Endothelial cell of hepatic sinusoid (primary cell): Measurements from ENCODE around the gene CEP72.
"Not testable (repeated sequence)": the region's sequence is repeated elsewhere in the genome, so short reads cannot be mapped to it uniquely, and the experiment has no call there.

Experiments
- in situ Hi-C: cut with HindIII; loops from 2 replicates; pipeline ENCODE4 v1.10.0; 2017; ENCODE audit warnings: low sequenced_read_pairs

The CEP72 gene

DNA sequence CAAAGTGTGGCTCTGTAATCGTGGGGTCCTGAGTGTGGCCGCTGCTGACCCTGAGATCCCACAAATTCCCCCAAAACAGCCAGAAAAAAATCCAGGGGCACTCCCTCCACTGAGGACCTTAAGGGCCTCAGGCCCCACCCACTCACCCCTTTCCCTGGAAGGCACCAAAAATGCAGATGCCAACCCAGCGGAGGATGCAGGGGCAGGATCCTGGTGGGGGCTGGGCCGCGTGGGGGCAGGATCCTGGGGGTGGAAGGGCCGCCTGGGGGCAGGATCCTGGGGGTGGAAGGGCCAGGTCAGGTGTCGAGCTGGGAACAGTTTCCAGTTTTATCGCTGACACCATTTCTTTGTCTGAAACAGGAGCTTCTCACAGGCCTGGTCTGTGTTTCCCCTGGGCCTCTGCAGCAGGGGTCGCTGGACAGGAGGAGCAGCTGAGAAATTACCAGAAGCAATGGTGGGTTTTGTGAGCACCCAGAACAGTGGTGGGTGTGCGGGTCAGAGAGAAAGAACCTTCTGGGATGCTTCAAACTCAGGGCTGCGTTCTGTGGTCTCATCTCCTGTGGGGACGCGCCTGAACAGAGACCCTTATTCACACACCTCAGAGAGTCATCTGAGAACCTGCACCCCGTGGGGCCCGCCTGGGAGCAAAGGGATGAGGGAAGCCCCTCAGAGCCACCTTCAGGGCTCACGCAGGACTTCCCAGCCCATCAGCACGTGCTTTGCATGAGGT, 67.2 kb downstream of the CEP72 start:
- in situ Hi-C loops = not testable (repeated sequence)

DNA sequence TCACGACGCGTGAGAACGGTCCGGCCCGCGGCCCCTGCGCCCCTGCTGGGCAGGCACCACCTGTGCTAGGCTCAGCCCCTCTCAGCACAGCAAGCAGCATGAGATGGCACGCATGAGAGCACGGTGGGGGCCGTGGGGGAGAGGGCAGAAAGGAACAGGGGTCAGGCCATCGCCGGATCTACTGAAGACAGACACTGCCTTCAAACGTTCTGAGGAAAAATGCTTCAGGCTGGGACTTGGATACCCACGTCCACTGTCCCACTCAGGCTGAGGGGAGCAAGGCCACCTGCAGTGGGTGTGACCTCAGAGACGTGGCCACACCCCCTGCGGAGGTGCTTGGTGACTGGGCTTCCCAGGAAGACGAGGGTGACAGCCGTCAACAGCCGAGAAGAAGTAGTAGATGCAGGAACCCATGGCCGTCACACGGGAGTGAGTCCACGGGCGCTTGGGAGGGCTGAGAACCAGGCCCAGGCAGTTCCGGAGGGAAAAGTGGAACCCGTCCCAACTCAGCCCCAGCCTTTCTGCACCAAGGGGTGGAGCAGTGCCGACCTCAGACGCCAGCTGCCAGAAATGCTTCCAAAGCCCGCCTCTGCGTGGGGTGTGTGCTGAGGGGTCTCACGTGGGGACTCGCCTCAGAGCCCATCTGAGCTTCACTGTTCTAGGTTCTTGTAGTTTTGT, 68.1 kb downstream of the CEP72 start:
- in situ Hi-C loops = not testable (repeated sequence)

DNA sequence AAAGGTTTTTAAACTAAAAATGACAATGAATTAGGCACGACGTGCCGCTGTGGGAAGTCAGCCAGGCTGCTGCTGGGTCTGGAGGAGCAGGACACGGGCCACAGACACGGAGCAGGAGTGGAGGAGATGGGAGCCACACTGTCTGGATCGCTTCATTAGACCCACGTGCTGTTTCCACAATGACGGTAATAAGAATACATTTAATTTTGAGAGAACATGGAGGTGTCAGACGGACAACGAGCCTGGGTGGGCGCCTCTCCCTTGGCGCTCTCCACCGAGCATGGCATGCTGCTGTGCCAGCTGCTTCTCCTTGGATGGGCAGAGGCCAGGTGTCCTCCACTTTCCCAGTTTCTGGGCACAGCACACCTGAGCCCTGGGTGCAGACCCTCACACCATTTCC, 68.7 kb downstream of the CEP72 start:
- in situ Hi-C loops = not testable (repeated sequence)

DNA sequence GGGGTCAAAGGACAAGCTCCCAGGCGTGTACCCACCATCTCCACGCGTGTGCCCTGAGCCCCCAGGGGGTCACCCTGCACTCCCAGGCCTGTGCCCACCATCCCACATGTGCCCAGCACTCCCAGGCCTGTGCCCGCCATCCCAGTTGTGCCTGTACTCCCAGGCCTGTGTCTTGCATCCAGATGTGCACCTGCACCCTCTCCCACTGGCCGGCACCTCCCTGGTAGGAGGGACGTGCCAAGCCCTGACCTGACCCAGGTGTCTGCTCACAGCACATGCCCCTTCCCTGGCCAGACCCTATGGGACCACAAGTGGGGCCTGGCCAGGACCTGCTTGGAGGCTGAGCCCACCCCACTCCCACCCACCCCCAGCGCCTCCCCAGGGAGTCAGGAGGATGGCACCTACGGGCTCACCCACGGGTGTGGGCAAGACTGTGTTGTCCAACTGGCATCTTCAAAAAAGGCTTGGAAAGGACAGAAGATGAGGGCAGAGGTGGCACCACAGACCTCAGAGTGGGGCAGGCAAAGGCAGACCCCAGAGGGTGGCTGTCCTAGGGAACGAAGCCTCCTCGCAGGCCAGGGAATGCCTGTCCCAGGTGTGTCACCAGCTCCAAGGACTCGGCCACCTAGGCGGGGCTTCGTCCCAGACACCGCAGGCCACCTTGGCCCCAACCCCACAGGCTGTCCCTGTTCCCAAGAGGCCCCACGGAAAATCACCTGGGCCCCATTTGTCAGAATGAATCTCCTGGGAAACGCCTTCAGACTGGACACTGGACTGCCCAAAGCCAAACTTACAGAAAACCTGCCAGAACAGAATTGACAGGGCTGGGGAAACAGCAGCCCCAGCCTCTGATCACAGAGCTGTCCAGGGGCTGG, 69.4 kb downstream of the CEP72 start:
- in situ Hi-C loops = not testable (repeated sequence)

DNA sequence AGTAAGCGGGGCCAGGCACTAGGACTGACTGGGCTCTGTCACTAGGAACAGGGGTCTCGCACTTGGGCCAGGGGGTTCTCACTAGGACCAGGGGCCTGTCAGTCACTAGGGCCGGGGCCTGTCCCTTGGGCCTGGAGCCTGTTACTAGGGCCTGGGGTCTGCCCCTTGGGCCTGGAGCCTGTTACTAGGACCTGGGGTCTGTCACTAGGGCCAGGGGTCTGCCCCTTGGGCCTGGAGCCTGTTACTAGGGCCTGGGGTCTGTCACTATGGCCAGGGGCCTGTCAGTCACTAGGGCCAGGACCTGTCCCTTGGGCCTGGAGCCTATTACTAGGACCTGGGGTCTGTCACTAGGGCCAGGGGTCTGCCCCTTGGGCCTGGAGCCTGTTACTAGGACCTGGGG, 70.1 kb downstream of the CEP72 start:
- in situ Hi-C loops = not testable (repeated sequence)

DNA sequence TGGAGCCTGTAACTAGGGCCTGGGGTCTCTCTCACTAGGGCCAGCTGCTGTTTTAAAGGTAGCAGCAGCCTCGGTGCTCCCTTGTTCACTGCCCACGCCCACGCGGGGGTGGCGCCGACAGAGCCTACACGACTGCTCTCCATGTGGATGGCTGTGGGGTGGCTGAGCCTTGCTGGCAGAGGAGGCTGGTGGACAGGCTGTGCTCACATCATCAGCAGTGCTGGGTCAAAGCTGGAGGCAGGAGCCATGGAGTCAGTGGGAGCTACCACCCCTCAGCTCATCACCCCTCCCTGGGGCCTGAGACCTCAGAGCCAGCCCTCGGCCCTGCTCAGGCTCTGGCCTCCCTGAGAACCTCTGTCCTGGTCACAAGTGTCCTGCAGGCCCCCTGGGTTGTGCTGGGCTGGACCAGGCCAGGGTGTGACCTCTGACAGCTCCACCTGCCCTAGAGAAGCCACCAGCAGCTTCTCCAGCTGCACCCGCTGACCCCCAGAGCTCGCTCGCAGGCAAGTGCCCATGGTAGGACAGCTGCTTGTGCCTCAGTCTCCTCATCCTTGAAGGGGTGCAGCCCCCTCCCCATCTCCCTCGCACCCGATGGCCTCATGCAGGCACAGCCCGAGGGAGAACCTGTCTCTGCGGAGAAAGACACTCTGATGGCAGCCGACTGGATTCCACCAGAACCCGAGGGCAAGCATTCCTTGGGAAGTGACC, 70.7 kb downstream of the CEP72 start:
- in situ Hi-C loops = not testable (repeated sequence)

DNA sequence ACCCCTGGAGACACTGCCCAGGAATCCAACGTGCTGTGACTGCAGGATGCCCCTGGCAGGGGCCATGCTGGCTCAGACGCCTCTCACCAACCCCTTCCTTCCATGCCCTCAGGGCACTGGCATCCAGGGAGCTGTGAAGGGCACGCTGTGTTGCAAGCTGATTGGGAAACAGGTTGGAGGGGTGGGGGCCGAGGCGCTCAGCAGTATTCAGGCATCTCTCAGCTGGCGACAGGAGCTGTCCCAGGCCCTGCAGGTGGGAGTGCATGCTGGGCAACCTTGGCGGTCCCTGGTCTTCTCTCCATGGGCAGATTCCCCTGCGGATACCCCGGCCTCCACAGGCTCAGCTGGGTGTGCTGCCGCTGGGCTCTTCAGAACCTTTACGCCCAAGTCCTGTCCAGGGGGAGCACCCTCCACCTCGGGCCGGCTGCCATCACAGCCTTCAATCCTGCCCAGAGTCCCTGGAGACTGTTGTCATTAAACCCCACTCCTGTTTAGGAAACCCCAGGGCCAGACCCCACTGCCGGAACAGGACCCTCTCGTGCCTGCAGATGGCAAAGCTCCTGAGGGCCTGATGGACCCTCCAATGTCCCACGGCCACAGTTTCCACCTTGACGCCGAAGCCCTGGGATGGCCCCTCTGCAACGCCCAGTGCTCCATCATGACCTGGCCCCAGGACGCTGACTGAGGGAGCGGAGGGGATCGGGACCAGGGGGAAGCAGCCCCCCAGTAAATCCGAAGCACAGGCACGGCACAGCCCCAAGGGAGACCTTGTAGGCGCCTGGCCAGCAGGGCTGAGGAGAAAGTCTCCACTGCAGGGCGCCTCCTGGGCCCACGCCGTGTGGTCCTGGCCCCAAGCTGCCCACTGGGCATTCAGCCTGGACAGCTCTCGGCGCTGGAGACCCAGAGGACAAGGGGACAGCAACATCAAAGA, 71.7 kb downstream of the CEP72 start:
- in situ Hi-C loops = no loop called here

DNA sequence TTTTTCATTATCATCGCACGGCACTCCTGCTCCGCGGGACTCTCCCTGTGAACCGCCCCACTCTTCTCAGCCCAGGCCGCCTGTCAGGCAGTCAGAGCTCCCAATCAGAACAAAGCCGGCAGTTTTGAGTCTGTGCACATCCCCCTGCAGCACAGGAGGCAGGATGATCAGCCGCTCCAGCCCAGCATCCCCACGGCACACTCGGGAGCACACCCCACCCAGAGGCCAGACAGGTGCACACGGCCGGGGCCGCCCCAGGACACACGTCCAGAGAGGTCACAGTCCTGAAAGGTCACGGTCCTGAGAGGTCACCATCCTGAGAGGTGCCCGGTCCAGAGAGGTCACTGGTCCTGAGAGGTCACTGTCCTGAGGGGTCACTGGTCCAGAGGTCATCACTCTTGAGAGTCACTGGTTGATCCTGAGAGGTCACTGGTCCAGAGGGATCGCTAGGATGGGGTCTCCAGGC, 72.6 kb downstream of the CEP72 start:
- in situ Hi-C loops = no loop called here

DNA sequence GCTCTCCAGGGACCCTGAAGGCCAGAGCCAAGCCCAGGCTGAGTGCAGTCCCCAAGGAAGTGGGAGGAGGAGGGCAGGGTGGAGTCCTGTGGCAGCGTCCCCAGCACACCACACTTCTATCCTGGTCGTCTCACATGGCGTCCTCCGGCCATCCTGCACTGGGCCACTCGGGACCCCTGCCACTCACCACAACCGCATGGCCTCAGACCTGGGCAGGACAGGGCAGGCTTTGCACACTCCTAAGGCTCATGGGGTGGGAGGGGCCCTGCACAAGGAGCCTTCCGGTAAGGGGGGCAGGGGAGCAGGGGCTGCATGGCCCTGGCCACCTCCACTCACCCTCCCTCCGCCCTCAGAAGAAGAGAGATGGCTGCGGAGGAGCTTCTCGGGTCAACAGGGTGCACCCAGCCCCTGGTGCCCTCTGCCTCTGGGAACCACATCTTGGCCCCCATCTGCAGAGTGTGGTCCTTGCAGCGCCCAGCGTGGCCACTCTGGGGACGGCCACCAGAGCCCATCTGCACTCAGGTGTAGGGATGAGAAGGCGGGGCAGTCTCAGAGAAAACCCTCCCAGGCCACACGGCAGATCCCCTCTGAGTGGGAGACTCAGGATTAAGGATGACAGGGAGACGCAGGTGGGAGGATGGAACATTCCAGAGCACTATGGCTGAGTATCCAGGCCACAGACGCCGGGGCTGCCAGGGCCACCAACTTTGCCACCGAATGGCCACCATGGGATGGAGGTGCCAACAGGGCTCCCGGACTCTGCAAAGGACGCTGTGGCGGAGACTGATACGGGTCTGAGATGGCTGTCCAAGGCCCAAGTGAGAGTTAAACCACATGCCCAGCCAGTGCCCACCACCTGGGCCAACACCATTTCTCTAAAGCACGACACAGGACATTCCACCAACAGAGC, 73.4 kb downstream of the CEP72 start:
- in situ Hi-C loops = no loop called here

DNA sequence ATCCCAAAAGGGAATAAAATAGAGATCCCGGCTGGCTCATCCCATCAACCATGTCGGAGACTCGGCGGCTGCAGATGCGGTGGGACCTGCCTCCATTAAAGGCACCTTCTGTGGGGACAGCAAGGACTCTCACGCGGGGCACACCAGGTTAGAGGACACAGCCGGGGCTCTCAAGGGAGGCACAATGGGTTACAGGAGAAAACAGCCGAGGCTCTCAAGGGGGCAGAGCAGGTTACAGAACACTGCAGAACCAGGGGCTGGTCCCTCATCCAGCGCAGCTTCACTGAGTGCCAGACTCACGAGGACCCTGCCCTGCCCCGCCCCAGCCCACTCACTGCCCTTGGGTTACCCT, 74.0 kb downstream of the CEP72 start:
- in situ Hi-C loops = not testable (repeated sequence)

DNA sequence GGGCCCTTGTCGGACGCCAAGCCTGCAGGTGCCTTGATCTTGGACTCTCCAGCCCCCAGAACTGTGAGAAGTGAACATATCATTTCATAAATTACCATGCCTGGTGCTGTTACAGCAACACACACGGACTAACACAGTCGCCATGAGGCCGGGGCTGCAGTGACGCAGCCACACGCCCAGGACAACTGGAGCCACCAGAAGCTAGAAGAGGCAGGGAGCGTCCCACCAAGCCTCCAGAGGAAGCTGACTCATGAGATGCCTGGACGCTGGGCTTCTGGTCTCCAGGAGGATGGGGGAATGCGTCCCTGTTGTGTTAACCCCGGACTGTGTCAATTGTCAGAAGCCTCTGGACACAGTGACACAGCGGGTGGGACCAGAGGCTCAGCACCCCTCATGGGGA, 74.8 kb downstream of the CEP72 start:
- in situ Hi-C loops = not testable (repeated sequence)

DNA sequence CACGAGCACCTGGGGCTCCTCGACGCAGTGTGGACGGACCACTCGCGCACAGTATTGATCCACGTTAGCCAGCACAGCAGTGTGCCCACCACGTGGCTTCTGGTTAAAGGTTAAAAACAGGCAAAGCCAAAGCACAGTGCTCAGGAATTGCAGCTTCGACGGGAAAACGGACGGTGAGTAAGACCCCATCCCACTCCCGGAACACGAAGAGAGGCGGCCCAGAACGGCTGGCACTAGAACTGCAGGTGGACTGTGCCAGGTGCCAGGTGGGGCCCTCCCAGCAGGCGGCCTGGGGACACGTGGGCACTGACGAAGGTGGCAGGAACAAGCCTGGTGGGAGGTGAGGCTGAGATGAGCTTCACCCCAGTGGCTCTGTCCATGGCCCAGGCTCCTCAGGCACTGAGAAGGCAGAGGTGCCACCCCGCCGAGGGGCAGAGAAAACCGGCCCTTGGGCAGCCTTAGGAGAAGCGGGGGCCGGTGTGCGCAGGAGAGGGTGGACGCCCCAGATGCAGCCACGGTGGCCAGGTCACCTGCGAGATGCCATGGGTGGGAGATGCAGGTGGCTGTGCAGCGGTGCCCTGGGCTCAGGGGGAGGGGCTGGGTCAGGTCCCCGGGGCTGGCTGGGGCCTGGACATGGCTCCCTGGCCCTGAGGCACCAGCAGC, 76.3 kb downstream of the CEP72 start:
- in situ Hi-C loops = not testable (repeated sequence)

DNA sequence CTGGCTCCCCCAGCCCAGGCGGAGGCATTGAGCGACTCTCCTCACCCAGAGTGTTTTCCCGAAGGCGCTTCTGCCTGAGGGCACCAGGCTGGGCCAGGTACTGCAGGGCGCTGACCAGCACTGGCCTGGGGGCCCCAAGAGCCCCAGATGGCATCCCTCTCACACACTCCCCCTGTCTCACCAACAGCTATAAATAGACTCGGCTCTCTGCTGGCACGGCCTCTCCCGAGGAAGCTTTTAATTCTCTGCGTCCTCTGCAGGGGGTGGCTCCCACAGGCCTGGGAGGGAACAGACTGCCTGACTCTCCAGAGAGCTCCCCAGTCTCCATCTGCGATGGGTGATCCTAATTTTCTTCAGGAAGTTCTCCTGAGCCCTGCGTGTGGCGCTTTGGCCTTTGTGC, 78.2 kb downstream of the CEP72 start:
- in situ Hi-C loops = not testable (repeated sequence)

DNA sequence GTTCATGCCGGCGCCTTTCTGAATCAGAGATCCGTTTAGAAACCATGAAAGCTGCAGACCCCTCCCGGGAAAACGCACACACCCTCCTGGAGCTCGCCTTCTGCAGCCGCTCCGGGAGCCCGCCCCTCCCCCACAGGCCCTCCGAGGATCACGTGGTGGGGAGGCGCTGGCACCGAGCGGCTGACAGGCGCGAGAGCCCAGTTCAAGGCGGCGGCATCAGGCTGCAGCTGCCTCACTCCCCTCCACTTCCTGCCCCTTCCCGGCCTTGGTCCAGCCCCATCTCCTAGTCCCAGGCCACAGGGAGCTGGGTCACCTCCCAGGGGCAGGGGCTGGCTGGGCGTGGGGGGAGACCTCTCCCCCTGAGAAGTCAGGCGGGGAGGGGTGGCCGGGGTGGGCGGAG, 78.9 kb downstream of the CEP72 start:
- in situ Hi-C loops = not testable (repeated sequence)

DNA sequence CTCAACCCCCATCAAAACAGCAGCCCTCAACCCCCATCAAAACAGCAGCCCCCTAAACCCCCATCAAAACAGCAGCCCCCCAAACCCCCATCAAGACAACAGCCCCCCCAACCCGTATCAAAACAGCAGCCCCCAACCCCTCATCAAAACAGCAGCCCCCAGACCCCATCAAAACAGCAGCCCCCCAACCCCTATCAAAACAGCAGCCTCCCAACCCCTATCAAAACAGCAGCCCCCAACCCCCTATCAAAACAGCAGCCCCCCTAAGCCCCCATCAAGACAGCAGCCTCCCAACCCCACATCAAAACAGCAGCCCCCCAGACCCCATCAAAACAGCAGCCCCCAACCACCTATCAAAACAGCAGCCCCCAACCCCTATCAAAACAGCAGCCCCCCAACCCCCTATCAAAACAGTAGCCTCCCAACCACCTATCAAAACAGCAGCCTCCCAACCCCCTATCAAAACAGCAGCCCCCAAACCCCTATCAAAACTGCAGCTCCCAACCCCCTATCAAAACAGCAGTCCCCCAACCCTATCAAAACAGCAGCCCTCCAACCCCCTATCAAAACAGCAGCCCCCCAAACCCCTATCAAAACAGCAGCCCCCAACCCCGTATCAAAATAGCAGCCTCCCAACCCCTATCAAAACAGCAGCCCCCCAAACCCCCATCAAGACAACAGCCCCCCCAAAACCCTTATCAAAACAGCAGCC, 79.8 kb downstream of the CEP72 start:
- in situ Hi-C loops = no loop called here

DNA sequence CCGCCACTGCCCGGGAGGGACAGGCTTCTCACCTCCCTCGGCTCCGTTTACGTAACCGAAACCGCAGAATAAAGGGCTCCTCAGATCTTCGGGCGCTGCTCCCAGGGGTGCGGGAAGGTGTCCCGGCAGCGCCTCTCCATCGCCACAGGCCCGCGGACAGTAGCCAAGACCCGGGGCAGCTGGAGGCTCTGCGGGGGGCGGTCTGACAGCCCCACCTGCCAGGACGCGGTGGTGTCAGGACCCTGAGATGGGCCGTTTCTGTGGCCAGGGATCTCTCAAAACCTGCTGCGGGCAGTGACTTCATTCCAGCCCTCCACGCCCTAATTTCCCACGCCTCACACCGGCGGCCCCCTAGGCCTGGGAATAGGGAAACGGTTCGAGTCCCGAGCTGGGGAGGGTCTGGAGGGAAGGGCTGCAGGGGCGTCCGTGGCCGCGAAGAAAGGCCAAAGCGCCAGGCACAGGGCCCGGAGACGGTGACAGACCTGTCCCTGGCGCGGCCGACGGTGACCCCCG, 80.4 kb downstream of the CEP72 start:
- in situ Hi-C loops = not testable (repeated sequence)

DNA sequence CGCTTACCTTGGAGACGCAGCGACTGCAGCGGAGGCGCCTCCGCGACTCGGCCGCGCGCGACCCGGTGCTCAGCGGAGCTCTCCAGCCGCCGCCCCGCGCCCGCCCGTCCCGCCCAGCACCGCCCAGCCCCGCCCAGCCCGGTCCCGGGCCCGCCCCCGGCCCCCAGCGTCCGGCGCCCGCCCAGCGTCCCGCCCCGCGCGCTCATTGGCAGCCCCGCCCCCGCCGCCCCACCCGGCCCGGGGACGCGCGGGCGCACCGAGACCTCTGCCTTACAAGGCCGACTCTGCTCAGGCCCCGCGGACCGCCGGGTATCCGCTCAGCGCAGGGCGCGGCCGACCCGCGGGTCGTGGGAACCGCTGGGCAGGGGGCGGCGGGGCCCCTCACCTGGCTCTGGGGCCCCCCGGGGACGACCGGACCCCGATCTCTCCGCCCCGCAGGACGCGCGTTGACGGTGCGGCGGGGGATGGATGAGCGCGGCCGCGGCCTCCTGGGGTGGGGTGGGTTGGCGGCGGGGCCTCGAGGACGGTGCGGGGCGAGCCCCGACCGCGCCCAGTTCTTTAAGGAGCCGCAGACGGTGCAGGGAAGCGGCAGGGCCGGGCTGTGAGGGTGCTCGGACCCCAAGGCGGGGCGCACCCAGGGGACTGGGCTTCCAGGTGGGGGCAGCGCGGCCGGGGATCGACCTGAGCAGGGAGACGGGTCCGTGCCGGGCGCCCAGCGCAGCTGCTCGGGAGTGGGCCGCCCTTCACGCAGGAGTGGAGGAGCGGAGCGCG, 81.3 kb downstream of the CEP72 start, which contains the start of gene TPPP:
TPPP (minus strand) TSS at position 82 of the 771 bp plus-strand sequence. CDS start 15,292 bp downstream, outside the sequence.
- in situ Hi-C loops = not testable (repeated sequence)
